Activated T-cell treated with anti-CD3 and anti-CD28 coated beads, Interleukin-2, amount 50 U/mL, for 24 hours (primary cell): ENCODE measurements around the gene NAALADL2.
"Not testable (repeated sequence)": the region's sequence is repeated elsewhere in the genome, so short reads cannot be mapped to it uniquely, and the experiment has no call there.

ENCODE experiments used
- DNase-seq: peaks from one replicate; pipeline ENCODE4 v3.0.0-alpha.2; 2020
- H3K27ac Mint-ChIP-seq: 2 replicates; pipeline ENCODE4 v1.8.0; 2020; ENCODE audit warnings: mild to moderate bottlenecking, mixed read lengths
- H3K27me3 Mint-ChIP-seq: 2 replicates; pipeline ENCODE4 v1.8.0; 2020; ENCODE audit warnings: mixed read lengths
- H3K36me3 Mint-ChIP-seq: 2 replicates; pipeline ENCODE4 v1.8.0; 2020; ENCODE audit warnings: low read depth, mixed read lengths
- H3K4me1 Mint-ChIP-seq: 2 replicates; pipeline ENCODE4 v1.8.0; 2020; ENCODE audit warnings: low read depth, mixed read lengths
- H3K4me3 Mint-ChIP-seq: 2 replicates; pipeline ENCODE4 v1.8.0; 2020; ENCODE audit warnings: mild to moderate bottlenecking, moderate library complexity, mixed read lengths
- H3K9me3 Mint-ChIP-seq: 2 replicates; pipeline ENCODE4 v1.8.0; 2020; ENCODE audit warnings: mixed read lengths

Gene NAALADL2

DNA sequence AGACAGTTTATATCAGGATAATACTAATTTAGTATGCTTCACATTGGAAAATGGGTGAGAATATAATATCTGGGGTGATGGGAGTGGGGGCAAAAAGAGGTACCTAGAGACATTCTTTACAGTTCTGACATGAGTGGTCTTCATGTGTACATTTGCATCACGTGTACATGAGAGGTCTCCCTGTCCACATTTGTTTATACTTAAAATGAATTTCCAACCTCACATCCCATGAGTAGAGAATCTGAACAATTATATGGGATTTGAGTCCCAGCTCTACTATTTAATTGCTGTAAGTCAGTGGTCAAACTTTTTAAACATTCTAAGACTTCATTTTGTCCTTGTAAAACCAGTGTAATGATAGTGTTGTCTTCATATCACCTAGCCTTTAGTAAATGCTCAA is 408.4 kb downstream of the NAALADL2 start:
- DNase-seq, result no peak
- H3K27ac Mint-ChIP-seq, result no peak overlapping the region
- H3K4me3 Mint-ChIP-seq, result no peak overlapping the region
- H3K9me3 Mint-ChIP-seq, result no peaks in the 10 kb centered on the region
- no peaks in the 10 kb centered on the region for H3K4me1 Mint-ChIP-seq
- H3K36me3 Mint-ChIP-seq, result no peaks in the 10 kb centered on the region
- H3K27me3 Mint-ChIP-seq, result no peaks in the 10 kb centered on the region

DNA sequence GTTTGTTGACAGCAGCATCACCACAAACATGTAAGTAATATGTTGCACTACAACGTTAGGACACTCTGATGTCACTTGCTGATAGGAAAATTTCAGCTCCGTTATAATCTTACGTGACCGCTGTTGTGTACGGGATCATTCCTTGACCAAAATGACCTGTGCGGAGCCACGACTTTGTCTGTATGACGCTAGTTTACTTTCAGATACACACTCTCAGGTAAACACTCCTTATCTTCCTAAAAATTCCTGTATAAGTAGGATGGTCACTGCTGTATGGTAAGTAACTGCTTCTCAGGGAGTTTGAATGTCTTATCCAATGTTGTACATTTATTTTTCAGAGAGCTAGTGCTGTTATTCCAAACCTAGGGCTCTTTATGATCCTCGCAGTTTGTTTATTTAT is 410.3 kb downstream of the NAALADL2 start:
- no peaks in the 10 kb centered on the region for H3K4me1 Mint-ChIP-seq
- H3K27ac Mint-ChIP-seq, result no peak overlapping the region
- no peaks in the 10 kb centered on the region for H3K9me3 Mint-ChIP-seq
- no peak overlapping the region for H3K4me3 Mint-ChIP-seq
- DNase-seq, result no peak
- no peaks in the 10 kb centered on the region for H3K36me3 Mint-ChIP-seq
- no peaks in the 10 kb centered on the region for H3K27me3 Mint-ChIP-seq

DNA sequence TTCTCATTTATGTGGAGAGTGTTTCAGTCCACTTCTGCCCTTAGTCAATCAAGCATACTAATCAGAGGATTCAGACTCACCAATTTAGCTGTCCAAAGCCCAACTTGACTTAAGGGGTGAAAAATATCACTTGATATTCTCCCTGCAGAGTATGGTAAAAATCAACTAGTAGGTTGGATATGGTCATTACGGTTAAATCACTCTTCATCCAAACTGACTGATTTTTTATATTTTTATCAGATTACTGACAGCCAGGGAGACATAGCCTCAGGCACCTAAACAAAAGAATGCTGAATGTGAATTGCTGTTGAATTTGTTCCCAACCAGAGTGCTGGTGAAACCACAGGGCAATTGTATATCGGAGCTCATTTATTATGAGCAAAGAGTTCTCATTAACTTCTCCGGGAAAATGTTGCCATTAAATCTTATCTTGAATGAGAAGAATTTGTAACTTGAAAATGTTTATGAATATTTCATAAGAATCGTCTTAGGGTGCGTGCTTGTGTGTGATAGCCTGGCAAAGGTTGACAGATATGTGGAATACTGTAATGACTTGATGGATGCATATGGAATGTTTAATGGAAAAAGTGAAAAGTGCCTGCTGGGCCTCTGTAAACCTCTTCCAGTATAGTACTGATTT is 411.2 kb downstream of the NAALADL2 start:
- DNase-seq, result no peak
- Mint-ChIP-seq H3K27ac (no peak overlapping the region), H3K4me3 (no peak overlapping the region), H3K36me3 (no peaks in the 10 kb centered on the region), H3K27me3 (no peaks in the 10 kb centered on the region), H3K4me1 (no peaks in the 10 kb centered on the region), H3K9me3 (no peaks in the 10 kb centered on the region)

DNA sequence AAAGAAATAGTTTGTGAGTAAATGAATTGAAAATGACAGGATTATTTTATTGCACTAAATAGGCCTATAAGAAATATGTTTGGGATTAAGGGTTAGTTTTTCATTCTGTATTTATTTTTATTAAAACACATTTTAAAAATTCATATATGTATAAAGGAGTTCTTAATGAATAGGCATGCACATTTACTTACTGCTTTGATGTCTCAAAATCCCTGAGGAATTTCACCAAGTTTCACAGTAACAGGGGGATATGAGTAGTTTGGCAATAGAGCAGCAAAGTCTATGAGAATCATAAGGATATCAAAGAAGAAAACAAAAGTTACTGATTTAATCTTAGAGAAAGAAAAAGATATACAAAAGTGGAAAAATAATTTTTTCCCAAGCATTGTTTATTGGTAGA is 411.7 kb downstream of the NAALADL2 start:
- H3K4me1 Mint-ChIP-seq, result no peaks in the 10 kb centered on the region
- H3K27ac Mint-ChIP-seq, result no peak overlapping the region
- DNase-seq, result no peak
- H3K36me3 Mint-ChIP-seq, result no peaks in the 10 kb centered on the region
- H3K9me3 Mint-ChIP-seq, result no peaks in the 10 kb centered on the region
- H3K27me3 Mint-ChIP-seq, result no peaks in the 10 kb centered on the region
- H3K4me3 Mint-ChIP-seq, result no peak overlapping the region

DNA sequence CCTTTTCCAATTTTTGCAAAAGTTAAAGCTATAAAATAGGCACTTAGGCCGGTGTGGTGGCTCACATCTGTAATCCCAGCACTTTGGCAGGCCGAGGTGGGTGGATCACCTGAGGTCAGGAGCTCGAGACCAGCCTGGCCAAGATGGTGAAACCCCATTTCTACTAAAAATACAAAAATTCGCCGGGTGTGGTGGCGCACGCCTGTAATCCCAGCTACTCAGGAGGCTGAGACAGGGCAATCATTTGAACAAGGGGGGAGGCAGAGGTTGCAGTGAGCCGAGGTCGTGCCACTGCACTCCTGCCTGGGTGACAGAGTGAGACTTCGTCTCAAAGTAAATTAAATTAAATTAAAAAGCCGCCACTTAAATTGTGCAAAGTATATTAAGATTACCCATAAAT is 412.3 kb downstream of the NAALADL2 start:
- H3K27ac Mint-ChIP-seq, H3K4me1 Mint-ChIP-seq, H3K27me3 Mint-ChIP-seq, H3K9me3 Mint-ChIP-seq, DNase-seq, H3K36me3 Mint-ChIP-seq, H3K4me3 Mint-ChIP-seq: not testable (repeated sequence)

DNA sequence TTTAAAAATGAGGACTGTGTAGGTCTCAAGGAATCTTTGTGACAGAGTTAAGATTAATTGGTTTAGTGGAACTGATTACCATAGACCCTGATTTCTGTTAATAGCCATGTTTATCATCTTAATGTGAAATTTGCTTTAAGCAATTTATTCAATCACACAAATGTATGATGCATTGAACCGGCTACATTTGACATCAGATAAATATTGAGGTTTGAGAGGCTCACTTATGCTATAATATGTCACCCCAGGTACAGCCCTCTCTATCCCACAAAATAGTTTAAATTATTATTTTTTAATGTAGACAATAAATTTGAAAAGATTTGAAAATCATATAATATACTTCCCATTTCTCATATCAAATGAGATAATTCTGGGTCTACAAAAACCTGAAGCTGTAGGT is 413.3 kb downstream of the NAALADL2 start:
- peaks cover 2% of the 10 kb centered on the region for H3K9me3 Mint-ChIP-seq
- H3K36me3 Mint-ChIP-seq, result no peaks in the 10 kb centered on the region
- DNase-seq, result no peak
- no peak overlapping the region for H3K27ac Mint-ChIP-seq
- no peak overlapping the region for H3K4me3 Mint-ChIP-seq
- H3K27me3 Mint-ChIP-seq, result no peaks in the 10 kb centered on the region
- H3K4me1 Mint-ChIP-seq, result no peaks in the 10 kb centered on the region

DNA sequence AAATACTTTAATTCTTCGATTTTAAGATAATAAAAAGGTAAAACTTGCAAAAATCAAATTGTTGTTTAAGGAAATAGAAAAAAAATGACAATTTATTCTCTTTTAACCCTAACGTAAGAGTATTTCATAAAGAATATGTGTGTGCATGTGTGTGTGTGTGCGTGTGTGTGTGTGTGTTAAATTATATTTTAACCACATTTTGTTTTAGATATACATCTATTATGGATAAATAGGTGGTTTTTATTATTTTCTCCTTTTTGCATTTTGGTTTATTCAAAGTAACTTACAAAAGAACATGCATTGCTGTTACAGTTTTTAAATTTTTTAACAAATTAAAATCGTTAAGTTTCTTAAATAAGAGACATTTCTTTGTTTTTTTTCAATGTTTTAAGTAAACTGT is 414.4 kb downstream of the NAALADL2 start:
- no peaks in the 10 kb centered on the region for H3K36me3 Mint-ChIP-seq
- no peak overlapping the region for H3K27ac Mint-ChIP-seq
- peaks cover 2% of the 10 kb centered on the region for H3K9me3 Mint-ChIP-seq
- H3K4me1 Mint-ChIP-seq, result no peaks in the 10 kb centered on the region
- no peak for DNase-seq
- H3K27me3 Mint-ChIP-seq, result no peaks in the 10 kb centered on the region
- no peak overlapping the region for H3K4me3 Mint-ChIP-seq

DNA sequence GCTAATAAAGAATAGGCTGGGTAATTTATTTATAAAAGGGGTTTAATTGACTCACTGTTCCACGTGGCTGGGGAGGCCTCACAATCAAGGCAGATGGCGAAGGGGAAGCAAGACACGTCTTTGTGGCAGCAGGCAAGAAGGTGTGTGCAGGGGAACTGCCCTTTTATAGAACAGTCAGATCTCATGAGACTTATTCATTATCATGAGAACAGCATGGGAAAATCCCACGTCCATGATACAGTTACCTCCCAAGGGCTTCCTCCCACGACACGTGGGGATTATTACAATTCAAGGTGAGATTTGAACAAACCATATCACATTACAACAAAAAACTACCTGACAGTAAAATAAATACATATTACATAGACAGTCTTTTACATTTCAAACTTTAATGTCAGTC is 414.9 kb downstream of the NAALADL2 start:
- no peak for DNase-seq
- Mint-ChIP-seq H3K4me3 (no peak overlapping the region), H3K4me1 (no peaks in the 10 kb centered on the region), H3K27ac (no peak overlapping the region), H3K27me3 (no peaks in the 10 kb centered on the region), H3K9me3 (peaks cover 2% of the 10 kb centered on the region), H3K36me3 (no peaks in the 10 kb centered on the region)

DNA sequence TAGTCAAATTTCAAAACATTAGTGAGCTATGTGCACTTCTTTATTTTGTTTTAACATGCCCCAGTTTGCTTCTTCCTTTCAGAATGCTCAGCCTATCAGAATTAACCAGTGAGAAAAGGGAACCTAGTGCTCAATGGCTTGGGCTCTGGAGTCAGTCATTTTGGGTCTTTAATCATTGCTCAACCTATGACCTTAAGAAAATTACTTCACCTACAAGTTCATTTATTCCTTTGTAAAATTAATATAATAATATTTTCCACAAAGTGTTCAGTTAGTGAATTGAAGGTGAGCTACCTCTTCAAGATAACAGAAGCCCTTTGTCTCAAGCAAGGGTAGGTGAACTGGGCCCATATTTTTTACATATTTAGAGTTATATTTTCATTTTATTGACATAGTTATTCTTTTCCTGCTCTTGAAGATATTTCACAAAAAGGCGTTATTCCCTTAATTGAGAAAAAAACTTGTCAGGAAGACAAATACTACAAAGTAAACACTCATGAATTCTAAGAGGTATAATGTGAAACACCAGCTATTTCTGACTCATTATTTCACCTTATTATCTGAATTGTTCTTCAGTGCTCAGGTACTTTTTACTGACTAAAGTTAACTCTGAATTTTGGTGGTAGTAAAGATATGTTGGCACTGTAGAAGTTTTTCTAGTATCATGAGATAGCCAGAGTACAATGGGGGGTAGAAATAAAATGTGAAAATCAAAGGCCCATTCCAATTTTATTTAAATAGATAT is 415.5 kb downstream of the NAALADL2 start:
- no peak for DNase-seq
- Mint-ChIP-seq H3K4me1 (no peaks in the 10 kb centered on the region), H3K27me3 (no peaks in the 10 kb centered on the region), H3K9me3 (peaks cover 2% of the 10 kb centered on the region), H3K27ac (no peak overlapping the region), H3K36me3 (no peaks in the 10 kb centered on the region), H3K4me3 (no peak overlapping the region)

DNA sequence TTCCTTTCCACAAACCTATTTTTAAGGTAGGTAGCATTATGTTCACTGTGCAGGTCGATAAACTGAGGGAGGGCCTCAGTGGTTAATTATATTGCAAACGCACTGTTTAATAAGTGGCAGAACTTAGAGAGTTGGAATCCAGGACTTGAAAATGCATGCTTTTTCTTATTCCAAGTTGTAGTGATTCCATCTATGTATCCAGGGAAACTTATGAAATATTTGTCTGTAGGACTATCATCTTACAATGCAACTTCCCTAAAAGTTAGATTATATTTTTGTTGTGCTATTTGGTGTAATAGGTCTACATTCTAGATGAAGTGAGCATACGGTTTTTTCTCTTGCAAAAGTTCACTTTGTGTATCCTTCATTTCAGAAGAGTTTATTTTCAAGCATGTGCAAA is 419.5 kb downstream of the NAALADL2 start:
- no peak overlapping the region for H3K4me3 Mint-ChIP-seq
- no peak for DNase-seq
- H3K36me3 Mint-ChIP-seq, result no peaks in the 10 kb centered on the region
- no peak overlapping the region for H3K27ac Mint-ChIP-seq
- no peaks in the 10 kb centered on the region for H3K27me3 Mint-ChIP-seq
- H3K9me3 Mint-ChIP-seq, result peaks cover 2% of the 10 kb centered on the region
- no peaks in the 10 kb centered on the region for H3K4me1 Mint-ChIP-seq

DNA sequence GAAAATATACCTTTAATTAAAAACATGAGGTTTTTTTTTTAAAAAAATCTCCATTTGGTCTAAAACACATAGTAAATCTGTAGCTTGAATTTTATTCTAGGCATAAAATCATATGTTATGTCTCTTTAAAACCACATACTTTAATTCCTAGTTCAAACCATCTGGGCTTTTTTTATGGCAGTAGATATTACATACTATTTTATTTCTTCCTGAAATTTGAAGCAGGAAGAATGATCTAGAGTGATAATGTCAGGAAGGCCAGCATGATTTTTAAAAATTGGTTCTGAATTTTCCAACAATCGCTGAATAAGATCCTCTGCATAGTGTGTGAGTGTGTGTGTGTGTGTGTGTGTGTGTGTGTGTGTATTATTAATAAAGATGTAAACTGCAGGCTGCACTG is 420.3 kb downstream of the NAALADL2 start:
- no peak for DNase-seq
- no peak overlapping the region for H3K4me3 Mint-ChIP-seq
- peaks cover 2% of the 10 kb centered on the region for H3K9me3 Mint-ChIP-seq
- no peaks in the 10 kb centered on the region for H3K27me3 Mint-ChIP-seq
- H3K36me3 Mint-ChIP-seq, result no peaks in the 10 kb centered on the region
- no peak overlapping the region for H3K27ac Mint-ChIP-seq
- H3K4me1 Mint-ChIP-seq, result no peaks in the 10 kb centered on the region

DNA sequence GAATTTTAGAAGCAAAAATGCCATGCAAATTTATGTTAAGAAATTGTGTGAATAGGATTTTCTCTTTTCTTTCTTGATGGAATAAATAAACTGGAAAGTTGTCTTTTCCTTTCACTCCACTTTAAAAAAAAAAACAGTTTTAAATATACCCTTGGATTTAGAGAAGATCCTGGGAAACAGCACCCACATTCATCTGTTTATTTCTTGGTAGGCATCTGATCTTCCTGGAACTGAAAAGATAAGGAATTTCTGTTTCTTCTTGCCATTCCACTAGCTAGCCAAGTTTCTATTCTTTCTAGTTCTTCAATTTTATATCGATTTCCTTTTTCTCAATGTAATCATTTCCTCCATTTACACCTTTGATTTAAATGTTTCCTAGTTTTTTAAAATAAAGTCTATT is 420.8 kb downstream of the NAALADL2 start:
- no peaks in the 10 kb centered on the region for H3K27me3 Mint-ChIP-seq
- H3K36me3 Mint-ChIP-seq, result no peaks in the 10 kb centered on the region
- no peak overlapping the region for H3K4me3 Mint-ChIP-seq

DNA sequence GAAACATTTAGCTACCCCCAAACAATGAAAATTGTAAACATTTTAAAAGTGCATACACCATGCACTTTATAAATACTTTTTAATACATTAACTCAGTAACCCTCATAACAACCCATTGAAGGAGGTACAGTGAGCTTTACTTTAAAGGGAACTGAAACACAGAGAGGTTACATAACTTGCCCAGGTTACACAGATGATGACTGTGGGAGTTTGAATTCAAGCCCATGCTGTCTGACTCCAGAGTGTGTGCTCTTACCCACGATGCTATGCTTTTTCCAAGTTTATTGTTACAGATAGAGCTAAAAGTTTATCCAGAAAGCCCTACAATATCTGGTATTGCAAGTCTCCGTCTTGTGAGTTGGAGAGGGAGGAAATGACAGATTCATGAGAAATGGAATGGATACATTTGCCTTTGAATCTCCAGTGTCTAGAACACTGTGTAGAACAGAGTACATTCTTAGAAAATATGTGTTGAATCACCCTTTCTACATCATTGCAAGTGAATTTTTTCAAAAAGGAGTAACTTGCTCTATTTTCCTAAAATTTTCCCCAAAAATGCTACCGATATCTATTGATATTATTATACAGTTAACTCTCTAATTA is 428.3 kb downstream of the NAALADL2 start:
- H3K27ac Mint-ChIP-seq, result no peak overlapping the region

More for the DNA sequence above, 420.8 kb downstream of the NAALADL2 start:
- DNase-seq, result no peak
- Mint-ChIP-seq H3K27ac (no peak overlapping the region), H3K9me3 (peaks cover 2% of the 10 kb centered on the region), H3K4me1 (no peaks in the 10 kb centered on the region)

DNA sequence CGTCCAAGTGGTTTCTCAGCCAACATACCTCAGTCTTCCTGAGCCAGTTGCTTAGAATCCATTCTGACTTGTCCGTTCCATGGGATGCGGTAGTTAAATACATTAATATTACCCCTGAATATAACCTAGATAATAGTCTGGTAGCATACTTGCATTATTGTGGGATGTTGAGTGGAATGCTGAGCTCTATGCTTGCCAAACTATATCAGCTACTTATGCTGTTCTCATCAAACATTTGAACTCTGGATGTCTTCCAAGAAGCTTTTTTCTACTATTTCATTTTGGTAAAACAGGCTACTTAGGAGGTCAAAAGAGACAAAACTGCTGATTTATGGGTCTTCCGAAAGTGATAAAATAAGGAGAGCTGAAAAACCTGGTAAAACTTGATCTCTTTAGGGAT is 429.5 kb downstream of the NAALADL2 start:
- Mint-ChIP-seq H3K27ac (no peak overlapping the region), H3K27me3 (no peaks in the 10 kb centered on the region), H3K4me1 (no peaks in the 10 kb centered on the region), H3K36me3 (no peaks in the 10 kb centered on the region), H3K4me3 (no peak overlapping the region), H3K9me3 (no peaks in the 10 kb centered on the region)
- DNase-seq, result no peak

More for the DNA sequence above, 428.3 kb downstream of the NAALADL2 start:
- Mint-ChIP-seq H3K9me3 (no peaks in the 10 kb centered on the region), H3K36me3 (no peaks in the 10 kb centered on the region), H3K27me3 (no peaks in the 10 kb centered on the region), H3K4me1 (no peaks in the 10 kb centered on the region), H3K4me3 (no peak overlapping the region)
- no peak for DNase-seq

DNA sequence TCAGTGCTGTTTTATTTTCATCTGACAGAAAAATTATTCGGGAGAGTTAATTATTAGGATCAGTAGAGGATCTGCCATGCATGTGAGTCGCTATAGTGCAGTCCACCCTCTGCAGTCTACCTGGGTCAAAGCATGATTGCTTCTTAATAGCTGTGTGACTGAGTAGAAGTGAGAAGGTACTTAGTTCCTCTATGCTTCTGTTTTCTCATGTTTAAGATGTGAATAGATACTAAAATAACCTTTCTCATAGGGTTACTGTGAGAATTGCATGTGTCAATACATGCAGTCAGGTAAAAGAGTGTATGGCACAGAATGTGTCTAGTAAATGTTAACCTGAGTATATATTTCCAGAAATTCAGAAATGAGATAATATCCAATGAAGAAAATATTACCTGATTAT is 435.7 kb downstream of the NAALADL2 start:
- H3K27me3 Mint-ChIP-seq, result no peaks in the 10 kb centered on the region
- H3K36me3 Mint-ChIP-seq, result no peaks in the 10 kb centered on the region
- H3K4me3 Mint-ChIP-seq, result no peak overlapping the region
- H3K4me1 Mint-ChIP-seq, result no peaks in the 10 kb centered on the region
- H3K9me3 Mint-ChIP-seq, result peaks cover 3% of the 10 kb centered on the region
- no peak overlapping the region for H3K27ac Mint-ChIP-seq
- no peak for DNase-seq
